ENCODE results near the gene ARL6.

Gene ARL6

GRCh38 chr3:97815149-97815917 lies 50.8 kb downstream of the ARL6 start:
- DNase-seq (ENCODE audit: low read depth), result no peak
- H3K4me3 ChIP-seq (ENCODE audit: low read depth, low read length), result no peak overlapping the region
- no peak for TF ChIP-seq MAX (IDR thresholded peaks at IDR 0.05; ENCODE audit: low read depth, low read length)
- TF ChIP-seq CTCF (IDR thresholded peaks at IDR 0.05; ENCODE audit: low read depth, low read length), result no peak
- no peak for TF ChIP-seq POLR2A (IDR thresholded peaks at IDR 0.05; ENCODE audit: extremely low read depth, insufficient read length)
- TF ChIP-seq MYC (IDR thresholded peaks at IDR 0.05; ENCODE audit: low read depth, low read length), result no peak

- TF ChIP-seq POLR2A (IDR thresholded peaks at IDR 0.05; ENCODE audit: extremely low read depth, insufficient read length), result no peak
- no peak for DNase-seq (ENCODE audit: low read depth)
- no peak overlapping the region for H3K4me3 ChIP-seq (ENCODE audit: low read depth, low read length)
These were observed 52.3 kb downstream of the ARL6 start for GRCh38 chr3:97816811-97817210.

GRCh38 chr3:97817965-97818364 lies 53.4 kb downstream of the ARL6 start:
- TF ChIP-seq CTCF (IDR thresholded peaks at IDR 0.05; ENCODE audit: low read depth, low read length) (no peak), POLR2A (IDR thresholded peaks at IDR 0.05; ENCODE audit: extremely low read depth, insufficient read length) (no peak), MAX (IDR thresholded peaks at IDR 0.05; ENCODE audit: low read depth, low read length) (no peak), MYC (IDR thresholded peaks at IDR 0.05; ENCODE audit: low read depth, low read length) (no peak)
- no peak for DNase-seq (ENCODE audit: low read depth)

GRCh38 chr3:97820780-97821179 lies 56.2 kb downstream of the ARL6 start:
- no peak for TF ChIP-seq MYC (IDR thresholded peaks at IDR 0.05; ENCODE audit: low read depth, low read length)
- DNase-seq (ENCODE audit: low read depth), result peak; percentile 3
- H3K4me3 ChIP-seq (ENCODE audit: low read depth, low read length), result peak overlapping the region; percentile 72

More at GRCh38 chr3:97817965-97818364, 53.4 kb downstream of the ARL6 start:
- H3K4me3 ChIP-seq (ENCODE audit: low read depth, low read length), result no peak overlapping the region

- DNase-seq (ENCODE audit: low read depth), result no peak
- peak overlapping the region; percentile 72 for H3K4me3 ChIP-seq (ENCODE audit: low read depth, low read length)
- TF ChIP-seq MAX (IDR thresholded peaks at IDR 0.05; ENCODE audit: low read depth, low read length) (no peak), POLR2A (IDR thresholded peaks at IDR 0.05; ENCODE audit: extremely low read depth, insufficient read length) (no peak), MYC (IDR thresholded peaks at IDR 0.05; ENCODE audit: low read depth, low read length) (no peak), CTCF (IDR thresholded peaks at IDR 0.05; ENCODE audit: low read depth, low read length) (no peak)
These were observed 56.8 kb downstream of the ARL6 start for GRCh38 chr3:97821287-97821773.

GRCh38 chr3:97821774-97822358 lies 57.3 kb downstream of the ARL6 start, which contains the start of gene CRYBG3:
CRYBG3 (plus strand) TSS chr3:97822011; CDS start chr3:97822207, 196 bp downstream.
- peak within 1 kb of the TSS; percentile 72 for H3K4me3 ChIP-seq (ENCODE audit: low read depth, low read length)
- peak; percentile 58 for TF ChIP-seq POLR2A (IDR thresholded peaks at IDR 0.05; ENCODE audit: extremely low read depth, insufficient read length)
- TF ChIP-seq MAX (IDR thresholded peaks at IDR 0.05; ENCODE audit: low read depth, low read length), result 0 out of 2 replicates have a peak, but pooled peaks have one; percentile 56
- TF ChIP-seq CTCF (IDR thresholded peaks at IDR 0.05; ENCODE audit: low read depth, low read length), result no peak
- peak; percentile 90 for DNase-seq (ENCODE audit: low read depth)
